ENCODE measurements around the gene NSMCE4A.
"Not testable (repeated sequence)": the region's sequence is repeated elsewhere in the genome, so short reads cannot be mapped to it uniquely, and the experiment has no call there.

NSMCE4A gene

GRCh38 chr10:121947343-121948330 is 27.4 kb downstream of the NSMCE4A start:
- DNase-seq (ENCODE audit: low read depth), result no peak
- no peak overlapping the region for H3K4me3 ChIP-seq (ENCODE audit: low read depth, low read length)

GRCh38 chr10:121942749-121943416 is 32.1 kb downstream of the NSMCE4A start:
- peak; percentile 98 for DNase-seq (ENCODE audit: low read depth)
- H3K4me3 ChIP-seq (ENCODE audit: low read depth, low read length), result no peak overlapping the region

- no peak overlapping the region for H3K4me3 ChIP-seq (ENCODE audit: low read depth, low read length)
- no peak for DNase-seq (ENCODE audit: low read depth)
These were observed 33.5 kb downstream of the NSMCE4A start for GRCh38 chr10:121941532-121941931.

- H3K4me3 ChIP-seq (ENCODE audit: low read depth, low read length), result no peak overlapping the region
- no peak for DNase-seq (ENCODE audit: low read depth)
These were observed 38.7 kb downstream of the NSMCE4A start for GRCh38 chr10:121936295-121936694.

GRCh38 chr10:121935702-121936101 is 39.3 kb downstream of the NSMCE4A start:
- DNase-seq (ENCODE audit: low read depth), result no peak

GRCh38 chr10:121930268-121931085 is 44.5 kb downstream of the NSMCE4A start:
- H3K4me3 ChIP-seq (ENCODE audit: low read depth, low read length); DNase-seq (ENCODE audit: low read depth): not testable (repeated sequence)

More at GRCh38 chr10:121935702-121936101, 39.3 kb downstream of the NSMCE4A start:
- no peak overlapping the region for H3K4me3 ChIP-seq (ENCODE audit: low read depth, low read length)

- not testable (repeated sequence) for H3K4me3 ChIP-seq (ENCODE audit: low read depth, low read length); DNase-seq (ENCODE audit: low read depth)
These were observed 45.3 kb downstream of the NSMCE4A start for GRCh38 chr10:121929585-121930267.

- no peak for DNase-seq (ENCODE audit: low read depth)
These were observed 46.5 kb downstream of the NSMCE4A start for GRCh38 chr10:121928528-121928884.

GRCh38 chr10:121927841-121928527 is 47.0 kb downstream of the NSMCE4A start, which contains the start of gene ATE1:
ATE1 (minus strand) TSS chr10:121928031; CDS start chr10:121927949, 82 bp downstream.
- peak within 1 kb of the TSS; percentile 91 for H3K4me3 ChIP-seq (ENCODE audit: low read depth, low read length)
- peak; percentile 74 for DNase-seq (ENCODE audit: low read depth)

More at GRCh38 chr10:121928528-121928884, 46.5 kb downstream of the NSMCE4A start:
- H3K4me3 ChIP-seq (ENCODE audit: low read depth, low read length), result peak overlapping the region; percentile 91

- DNase-seq (ENCODE audit: low read depth), result no peak
- H3K4me3 ChIP-seq (ENCODE audit: low read depth, low read length), result peak overlapping the region; percentile 91
These were observed 47.6 kb downstream of the NSMCE4A start for GRCh38 chr10:121927318-121927840.

- H3K4me3 ChIP-seq (ENCODE audit: low read depth, low read length), result peak overlapping the region; percentile 91
- DNase-seq (ENCODE audit: low read depth), result no peak
These were observed 48.2 kb downstream of the NSMCE4A start for GRCh38 chr10:121926671-121927317.

- no peak overlapping the region for H3K4me3 ChIP-seq (ENCODE audit: low read depth, low read length)
- DNase-seq (ENCODE audit: low read depth), result no peak
These were observed 48.9 kb downstream of the NSMCE4A start for GRCh38 chr10:121926157-121926556.

GRCh38 chr10:121921238-121921931 is 53.6 kb downstream of the NSMCE4A start:
- DNase-seq (ENCODE audit: low read depth), result no peak

GRCh38 chr10:121919666-121920065 is 55.4 kb downstream of the NSMCE4A start:
- no peak overlapping the region for H3K4me3 ChIP-seq (ENCODE audit: low read depth, low read length)
- DNase-seq (ENCODE audit: low read depth), result no peak

More at GRCh38 chr10:121921238-121921931, 53.6 kb downstream of the NSMCE4A start:
- no peak overlapping the region for H3K4me3 ChIP-seq (ENCODE audit: low read depth, low read length)

- not testable (repeated sequence) for DNase-seq (ENCODE audit: low read depth); H3K4me3 ChIP-seq (ENCODE audit: low read depth, low read length)
These were observed 56.2 kb downstream of the NSMCE4A start for GRCh38 chr10:121918800-121919199.

GRCh38 chr10:121914661-121915060 is 60.4 kb downstream of the NSMCE4A start:
- H3K4me3 ChIP-seq (ENCODE audit: low read depth, low read length), result no peak overlapping the region
- no peak for DNase-seq (ENCODE audit: low read depth)

GRCh38 chr10:121911421-121911697 is 63.7 kb downstream of the NSMCE4A start:
- no peak for DNase-seq (ENCODE audit: low read depth)
- H3K4me3 ChIP-seq (ENCODE audit: low read depth, low read length), result no peak overlapping the region
